Amniotic epithelial cell (primary cell): Measurements from ENCODE around the gene HPF1.
"Not testable (repeated sequence)": the region's sequence is repeated elsewhere in the genome, so short reads cannot be mapped to it uniquely, and the experiment has no call there.

ENCODE experiments used
- DNase-seq: peaks from one replicate; pipeline ENCODE4 v3.0.0-alpha.2; 2010; ENCODE audit warnings: low read depth

HPF1 gene

DNA sequence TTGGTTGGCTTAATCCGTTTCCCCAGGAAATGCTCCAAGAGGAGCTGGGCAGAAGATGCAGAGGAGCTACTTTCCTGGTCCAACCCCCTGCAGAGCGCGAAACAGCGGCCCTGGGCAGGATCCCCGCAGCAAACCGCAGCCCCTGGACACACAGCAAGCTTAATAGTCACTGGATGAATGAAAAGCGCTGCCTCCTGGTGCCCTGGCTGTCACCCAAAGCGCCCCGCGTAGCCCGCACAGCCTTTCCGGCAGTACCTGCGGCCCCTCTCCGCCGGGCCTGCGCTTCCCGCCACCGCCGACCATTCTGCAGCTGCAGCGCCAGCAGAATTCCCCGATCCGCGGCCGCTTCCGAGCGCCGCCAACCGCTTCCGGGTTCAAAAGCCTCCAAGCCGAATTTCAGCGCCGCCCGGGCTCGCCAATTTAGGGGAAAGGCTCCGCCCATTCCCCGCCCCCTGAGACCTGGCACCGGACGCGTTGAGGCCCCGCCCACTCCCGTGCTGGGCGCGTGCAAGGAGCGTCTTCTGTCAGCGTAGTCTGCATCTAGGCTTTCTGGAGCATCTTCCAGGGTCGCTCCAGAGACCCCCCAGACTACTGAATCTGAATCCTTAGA lies at the start of gene HPF1:
TSS of gene HPF1 (minus strand) at position 370 of the 610 bp plus-strand sequence. CDS start at position 303, 67 bp downstream.
- DNase-seq: peak; percentile 78

DNA sequence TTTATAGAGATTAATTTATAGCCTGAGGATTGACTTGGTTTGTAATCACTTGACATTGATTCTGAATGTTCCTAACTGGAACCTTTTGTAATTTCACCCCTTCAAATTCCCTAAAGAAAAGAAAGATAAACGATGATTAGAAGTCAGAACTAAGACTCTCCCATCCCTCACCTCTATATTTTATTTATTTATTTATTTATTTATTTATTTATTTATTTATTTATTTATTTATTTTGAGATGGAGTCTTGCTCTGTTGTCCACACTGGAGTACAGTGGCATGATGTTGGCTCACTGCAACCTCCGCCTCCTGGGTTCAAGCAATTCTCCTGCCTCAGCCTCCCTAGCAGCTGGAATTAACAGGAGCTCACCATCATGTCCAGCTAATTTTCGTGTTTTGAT lies 49.0 kb upstream of the HPF1 start:
- not testable (repeated sequence) for DNase-seq

DNA sequence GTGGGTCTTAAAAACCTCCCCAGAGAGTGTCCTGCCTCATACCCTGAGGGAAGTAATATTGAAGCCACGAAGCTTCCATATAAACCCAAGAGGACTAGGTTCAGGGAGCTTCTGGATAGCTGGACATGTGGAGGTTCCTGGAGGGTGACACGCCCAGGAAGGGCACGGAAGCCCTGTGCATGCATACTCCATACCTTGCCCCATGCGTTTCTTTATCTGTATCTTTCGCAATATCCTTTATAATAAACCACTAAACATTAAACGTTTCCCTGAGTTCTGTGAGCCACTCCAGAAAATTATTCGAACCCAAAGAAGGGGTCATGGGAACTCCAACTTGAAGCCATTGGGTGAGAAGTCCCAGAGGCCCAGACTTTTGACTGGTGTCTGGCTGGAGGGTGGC lies 45.7 kb upstream of the HPF1 start:
- no peak for DNase-seq

DNA sequence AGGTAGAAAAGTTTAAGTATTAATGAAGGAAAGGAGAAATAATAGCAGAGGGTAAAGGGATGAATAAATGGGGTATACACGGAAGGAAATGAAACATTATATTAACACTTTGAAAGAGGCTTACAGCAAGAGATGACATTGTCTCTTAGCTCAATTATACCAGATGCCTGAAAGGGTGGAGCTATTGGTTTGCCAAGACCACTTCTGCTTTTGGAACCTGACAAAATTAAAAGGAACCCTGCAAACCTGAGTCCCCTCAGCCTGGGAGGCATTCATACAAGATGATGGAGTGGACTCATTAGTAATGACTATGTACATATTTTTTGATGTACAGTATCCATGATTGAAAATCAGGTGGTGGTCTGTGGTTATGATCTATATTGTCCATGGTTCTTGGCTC lies 45.1 kb upstream of the HPF1 start:
- no peak for DNase-seq

DNA sequence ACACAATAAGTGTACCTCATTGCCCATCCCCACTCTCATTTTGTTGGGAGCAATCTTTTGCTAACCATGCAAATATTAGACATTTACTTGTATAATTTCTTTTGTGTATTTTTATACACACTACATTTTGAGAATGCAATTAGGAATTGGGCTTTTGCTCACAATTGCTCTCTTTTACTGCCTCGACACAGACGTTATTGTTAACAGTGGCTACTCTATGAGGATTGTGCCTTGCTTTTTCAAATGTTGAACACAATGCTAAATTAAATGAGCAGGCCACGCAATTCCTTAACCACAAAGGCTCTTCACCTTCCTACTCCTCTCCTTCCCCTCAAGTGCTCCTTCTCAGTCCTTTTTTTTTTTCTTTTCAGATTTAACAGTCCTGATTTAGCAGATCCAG lies 42.8 kb upstream of the HPF1 start:
- DNase-seq: no peak

DNA sequence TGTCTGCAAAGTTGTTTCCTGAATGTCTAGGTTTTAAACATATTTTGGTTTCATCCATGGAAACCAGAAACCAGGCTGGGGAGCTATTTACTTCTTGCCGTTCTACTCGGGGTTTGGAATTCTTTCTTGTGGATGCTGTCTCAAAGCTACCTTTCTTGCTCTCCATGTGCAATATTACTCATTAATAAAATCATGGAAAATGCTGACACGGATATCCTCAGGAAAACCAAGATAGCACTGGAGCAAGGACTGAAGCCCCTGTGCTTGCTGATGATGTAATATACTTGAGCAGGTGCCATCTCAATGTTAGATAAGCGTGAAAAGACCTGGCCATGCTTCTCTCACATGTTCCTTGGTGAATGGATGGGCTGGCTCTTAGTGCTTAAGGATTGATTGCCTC lies 41.5 kb upstream of the HPF1 start:
- DNase-seq: no peak

DNA sequence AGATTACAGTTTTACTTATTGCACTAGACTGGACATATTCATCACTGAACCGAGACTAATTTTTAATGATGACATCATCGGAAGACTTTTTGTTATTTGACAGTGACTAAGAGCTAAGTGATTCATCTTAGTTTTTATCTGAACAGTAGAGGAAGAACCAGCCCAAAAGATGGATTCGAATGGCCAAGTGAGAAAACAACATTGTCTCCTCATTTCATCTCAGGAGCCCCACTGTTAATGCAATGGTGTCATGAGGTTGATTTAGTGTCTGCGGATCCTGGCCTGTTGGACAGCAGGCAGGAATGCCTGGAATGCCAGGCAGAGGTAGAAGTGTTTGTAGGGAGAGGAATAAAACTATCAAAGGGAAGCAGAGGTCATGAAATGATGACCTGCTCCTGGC lies 37.8 kb upstream of the HPF1 start:
- peak; percentile 39 for DNase-seq

DNA sequence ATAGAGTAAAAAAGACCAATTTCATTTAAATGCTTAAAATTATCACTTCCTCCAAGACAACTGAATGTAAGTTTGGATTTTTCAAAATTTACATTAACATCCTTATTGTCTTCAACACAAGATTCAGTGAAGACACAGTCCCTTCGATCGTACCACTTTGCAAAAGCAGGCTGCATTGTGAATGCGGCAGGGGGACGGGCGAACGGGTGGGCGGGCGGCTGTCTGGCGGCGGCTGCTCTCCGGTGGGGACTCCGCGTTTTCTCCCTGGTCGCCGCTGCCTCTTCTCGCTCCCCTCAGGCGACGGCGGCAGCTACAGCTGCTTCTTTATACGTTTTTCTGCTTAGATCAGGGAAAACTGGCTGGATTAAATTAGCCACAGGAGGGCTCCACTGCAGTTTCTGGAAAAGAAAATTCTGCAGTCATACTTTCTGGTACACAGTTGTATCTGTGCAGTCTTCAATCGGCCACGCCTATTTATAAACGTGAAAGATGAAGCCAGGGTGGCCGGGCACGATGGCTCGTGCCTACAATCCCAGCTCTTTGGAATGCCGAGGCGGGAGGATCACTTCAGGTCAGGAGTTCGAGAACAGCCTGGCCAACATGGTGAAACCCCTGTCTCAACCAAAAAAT lies 33.9 kb upstream of the HPF1 start:
- peak; percentile 46 for DNase-seq

DNA sequence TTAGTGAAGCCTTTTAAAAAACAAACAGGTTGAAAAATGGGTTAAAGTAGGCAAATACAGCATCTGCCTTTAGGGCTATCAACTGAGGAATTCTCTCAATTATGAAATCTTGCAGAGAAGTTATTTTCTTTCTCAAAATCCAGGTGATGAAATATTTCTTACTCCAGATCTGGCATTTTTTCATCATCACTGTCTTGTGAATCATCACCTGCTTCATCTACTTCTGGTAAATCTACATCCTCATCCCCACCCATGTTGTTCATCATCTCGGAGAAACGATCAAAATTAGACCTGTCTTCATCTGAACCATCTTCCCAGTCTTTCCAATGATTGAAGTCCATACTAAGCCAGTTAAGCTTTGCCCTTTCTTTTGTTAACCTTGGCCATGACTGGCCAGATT lies 33.3 kb upstream of the HPF1 start:
- peak; percentile 46 for DNase-seq

DNA sequence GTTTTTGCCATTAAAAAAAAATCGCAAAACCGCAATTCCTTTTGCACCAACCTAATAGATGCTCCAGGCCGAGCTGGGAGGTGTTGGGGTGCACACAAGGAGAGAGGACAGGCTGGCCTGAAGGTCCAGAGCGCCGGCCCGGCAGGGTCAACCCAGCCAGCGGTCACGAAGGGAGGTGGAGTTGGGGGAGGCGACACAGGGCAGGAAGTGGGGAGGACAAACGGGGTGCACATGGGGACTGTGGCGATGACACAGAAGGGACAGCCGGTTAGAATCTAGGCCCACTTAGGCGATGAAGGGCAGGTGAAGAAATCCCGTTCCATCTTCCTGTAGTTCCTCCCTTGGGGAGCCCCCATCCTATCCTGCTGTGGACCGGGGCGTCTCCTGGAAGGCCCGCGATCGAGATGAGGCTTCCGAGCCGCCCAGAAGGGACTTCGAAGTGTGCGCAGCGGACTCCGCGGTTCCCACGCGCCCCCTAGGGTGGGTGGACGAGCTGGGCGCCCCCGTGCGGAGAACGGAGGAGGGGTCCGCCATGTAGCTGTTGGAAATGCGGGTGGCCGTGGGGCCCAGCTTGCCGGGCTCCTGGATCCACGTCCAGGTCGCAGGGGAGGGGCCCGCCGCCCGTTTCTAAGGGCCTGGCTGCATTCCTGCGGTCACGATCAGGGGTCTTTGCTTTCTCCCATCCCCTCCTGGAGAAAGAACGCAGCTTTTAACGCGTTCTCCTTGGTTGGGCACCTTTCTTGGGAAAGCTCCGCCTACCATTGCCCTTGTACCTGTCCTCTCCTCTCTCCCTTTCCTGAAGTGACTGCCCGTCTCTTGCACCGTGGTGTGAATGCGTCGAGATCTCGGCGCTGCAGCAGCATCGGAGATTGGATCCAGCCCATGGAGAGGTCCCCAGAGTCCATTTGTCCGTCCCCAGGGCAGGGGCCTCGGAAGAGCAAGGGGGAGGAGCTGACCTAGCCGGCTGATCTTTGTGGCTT lies 17.0 kb upstream of the HPF1 start:
- peak; percentile 5 for DNase-seq

DNA sequence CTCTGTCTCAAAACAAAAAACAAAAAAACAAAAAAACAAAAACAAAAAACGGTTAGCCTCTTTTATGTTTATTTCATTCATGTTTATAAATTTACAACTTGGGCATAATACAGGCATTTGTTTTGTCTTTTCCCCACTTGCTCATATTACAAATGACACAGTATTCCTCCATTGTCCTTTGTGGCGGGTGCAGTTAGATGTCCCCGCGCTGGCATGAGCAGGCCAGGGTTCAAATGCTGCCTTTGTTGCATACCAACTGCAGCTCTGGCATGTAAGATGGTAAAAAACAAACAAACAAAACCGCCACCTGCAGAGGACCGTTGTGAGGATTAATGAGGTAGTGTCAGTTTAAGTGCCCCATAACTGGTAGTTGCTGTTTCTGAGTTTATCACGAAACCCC lies 16.1 kb upstream of the HPF1 start:
- no peak for DNase-seq

DNA sequence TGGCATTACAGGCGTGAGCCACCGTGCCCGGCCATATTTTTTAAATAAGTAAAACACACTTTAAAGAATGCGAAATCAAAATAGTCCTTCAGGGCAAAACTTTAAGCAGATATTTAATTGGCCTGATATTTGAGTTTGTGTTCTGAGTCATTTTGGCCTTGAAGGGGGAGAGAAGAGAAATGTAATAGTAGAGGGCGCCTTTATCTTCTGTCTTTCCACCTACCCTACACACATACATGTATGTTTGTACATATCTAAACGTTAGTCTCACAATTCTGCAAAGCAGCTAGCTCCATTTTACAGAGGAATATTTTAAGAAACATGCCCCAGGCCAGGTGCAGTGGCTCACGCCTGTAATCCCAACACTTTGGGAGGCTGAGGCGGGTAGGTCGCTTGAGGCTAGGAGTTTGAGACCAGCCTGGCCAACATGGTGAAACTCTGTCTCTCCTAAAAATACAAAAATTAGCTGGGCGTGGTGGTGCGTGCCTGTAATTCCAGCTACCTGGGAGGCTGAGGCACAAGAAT lies 13.9 kb upstream of the HPF1 start:
- not testable (repeated sequence) for DNase-seq

DNA sequence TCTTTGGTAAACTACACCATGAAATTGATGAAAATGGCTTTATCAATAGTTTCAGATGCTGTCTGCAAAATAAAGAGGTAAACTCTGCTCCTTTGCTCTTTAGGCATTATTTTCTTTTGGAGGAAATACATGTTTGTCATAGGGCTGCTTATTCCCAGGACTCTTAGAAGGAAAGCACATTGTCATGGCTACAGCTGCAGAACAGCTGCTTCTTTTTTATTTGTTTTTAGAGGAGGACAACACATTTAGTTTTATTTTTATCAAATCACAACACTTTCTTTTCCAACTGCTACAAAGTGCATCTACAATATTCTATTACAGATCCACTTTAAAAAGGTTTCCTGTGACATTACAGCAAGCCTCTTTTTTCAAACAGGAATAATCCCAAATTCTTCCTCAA lies 12.7 kb upstream of the HPF1 start:
- DNase-seq: no peak

DNA sequence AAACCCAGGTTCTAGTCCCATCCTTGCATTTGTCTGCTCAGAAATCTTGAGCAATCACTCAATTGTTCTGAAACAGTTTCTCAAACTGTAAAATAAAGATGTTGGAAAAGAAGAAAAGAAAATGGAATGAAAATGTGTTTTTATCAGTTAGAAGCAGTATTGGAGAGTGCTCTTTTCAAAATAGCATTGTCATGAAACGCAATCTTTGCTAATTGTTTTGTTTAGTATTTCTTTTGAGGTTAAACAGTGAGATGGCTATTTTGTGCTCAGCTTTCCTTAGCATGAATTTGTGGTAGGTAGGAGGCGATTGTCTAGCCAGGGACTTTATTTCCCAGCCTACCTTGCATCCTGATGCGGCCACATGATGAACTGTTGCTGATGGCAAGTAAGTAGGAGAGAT lies 10.6 kb upstream of the HPF1 start:
- no peak for DNase-seq

DNA sequence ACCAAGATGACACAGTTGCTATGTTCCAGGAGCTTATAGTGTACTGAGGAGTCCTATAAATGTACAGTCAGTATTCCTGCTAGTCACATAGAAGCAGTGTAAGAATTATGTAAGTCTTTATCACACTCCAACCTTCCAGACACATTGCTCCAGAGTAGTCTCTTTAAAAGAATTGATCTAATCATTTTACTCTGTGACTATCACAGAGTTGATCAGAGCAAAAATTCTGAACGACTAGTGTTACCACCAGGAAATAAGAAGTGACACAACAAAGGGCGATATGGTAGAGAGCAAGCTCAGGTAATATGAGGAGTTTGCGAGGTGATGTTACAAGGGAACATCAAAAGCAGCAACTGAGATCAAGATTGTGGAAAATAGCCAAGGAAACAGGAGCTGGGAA lies 9.0 kb upstream of the HPF1 start:
- no peak for DNase-seq

DNA sequence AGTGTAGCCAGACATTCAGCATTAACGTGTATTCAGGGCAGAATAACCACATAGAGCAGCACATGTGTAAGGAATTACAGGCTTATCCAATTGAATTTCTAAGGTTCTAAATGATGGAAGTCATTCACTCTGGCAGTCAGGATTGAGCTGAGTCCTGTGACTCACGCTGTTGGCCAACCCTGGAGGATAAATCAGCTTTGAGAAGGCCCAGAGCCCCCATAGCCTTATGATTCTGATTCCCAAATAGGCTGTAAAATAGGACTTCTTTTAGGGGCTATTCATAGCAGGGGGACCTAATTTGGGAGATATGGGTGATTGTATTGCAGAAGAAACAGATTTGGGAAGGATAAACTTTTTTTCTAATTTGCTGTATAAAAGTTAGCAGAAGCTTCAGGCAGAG lies 8.1 kb upstream of the HPF1 start:
- peak; percentile 48 for DNase-seq

DNA sequence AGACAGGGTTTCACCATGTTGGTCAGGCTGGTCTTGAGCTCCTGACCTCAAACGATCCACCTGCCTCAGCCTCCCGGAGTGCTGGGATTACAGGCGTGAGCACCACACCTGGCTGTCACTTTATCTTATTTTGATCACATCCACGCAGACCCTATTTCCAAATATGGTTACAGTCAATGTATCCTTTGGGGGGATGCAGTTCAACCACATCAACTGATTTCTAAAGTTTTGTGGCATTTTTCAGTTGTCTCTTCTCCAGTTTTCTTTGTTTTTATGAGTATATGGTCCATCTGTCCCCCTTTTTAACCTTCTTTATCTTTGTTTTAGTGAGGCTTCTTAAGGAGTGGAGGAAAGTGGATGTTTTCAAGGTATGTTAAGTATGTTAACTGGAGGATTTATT lies 4.1 kb upstream of the HPF1 start:
- DNase-seq: no peak

DNA sequence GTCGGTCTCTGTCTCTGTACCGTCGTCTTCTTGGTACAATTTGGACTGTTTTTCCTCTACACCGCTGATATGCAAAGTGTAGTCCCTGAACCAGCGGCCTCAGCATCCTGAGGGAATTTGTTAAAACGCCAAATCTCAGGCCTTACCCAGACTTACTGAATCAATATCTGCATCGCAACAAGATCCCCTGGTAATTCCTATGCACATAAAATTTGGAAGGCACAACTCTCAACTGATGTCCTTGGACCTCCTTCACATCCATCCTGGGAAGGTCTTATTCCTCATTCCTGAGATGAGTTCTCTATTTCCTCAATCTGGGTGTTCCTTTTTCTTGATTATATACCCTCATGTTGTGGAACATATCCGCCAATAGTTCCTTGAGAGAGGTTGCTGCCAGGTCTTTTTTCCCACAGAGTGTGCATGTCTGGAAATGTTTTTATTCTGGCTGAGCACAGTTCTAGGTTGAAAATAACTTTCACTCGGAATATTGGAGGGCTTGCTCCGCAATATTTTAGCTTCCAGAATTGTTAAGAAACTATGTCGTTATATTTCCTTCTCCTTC lies 738 bp upstream of the HPF1 start:
- no peak for DNase-seq

DNA sequence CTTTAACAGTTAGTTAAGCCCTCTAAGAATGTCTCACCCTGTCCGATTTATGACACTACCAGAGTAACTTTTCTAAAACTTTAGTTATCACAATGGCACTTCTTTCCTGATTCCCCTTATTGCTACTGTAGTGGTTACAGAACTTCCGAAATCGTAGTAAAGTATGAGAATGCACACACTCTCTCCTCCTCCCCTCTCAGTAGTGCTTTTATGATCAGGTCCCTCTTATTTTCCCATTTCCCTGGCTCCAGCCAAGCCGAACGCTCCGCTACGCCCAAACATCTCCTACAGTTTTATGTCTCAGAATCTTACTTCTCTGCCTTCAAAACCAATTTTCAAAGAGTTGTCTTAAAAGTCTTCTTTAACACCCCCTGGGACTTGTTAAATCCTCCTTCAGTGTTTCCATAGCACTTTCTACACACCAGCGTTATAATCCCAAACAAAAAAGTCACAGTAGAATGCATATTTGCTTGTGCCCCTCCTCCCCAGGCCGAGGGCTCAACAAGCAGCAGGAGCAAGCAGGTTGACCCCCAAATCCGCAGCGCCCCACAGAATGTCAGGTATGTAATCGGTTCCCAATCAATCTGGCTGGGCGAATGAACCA lies 671 bp downstream of the HPF1 start:
- DNase-seq: no peak

DNA sequence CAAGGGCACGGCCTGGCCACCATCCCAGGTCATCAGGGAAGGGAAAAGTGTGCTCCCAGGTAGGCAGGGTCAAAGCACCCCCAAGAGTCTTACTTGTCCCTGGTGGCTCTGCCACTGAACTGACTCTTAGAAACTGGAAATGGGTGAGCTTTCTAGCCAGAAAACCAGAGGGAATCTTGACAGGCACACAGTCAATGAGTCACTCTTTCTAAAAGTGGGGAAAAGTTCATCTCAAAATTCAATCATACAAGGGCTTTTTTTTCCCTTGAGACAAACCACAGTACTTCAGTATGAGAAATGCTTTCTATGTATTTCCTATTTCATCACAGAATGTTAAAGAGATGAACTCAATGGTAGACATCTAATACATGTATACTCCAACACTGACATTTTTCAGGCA lies 12.5 kb downstream of the HPF1 start:
- peak; percentile 71 for DNase-seq

DNA sequence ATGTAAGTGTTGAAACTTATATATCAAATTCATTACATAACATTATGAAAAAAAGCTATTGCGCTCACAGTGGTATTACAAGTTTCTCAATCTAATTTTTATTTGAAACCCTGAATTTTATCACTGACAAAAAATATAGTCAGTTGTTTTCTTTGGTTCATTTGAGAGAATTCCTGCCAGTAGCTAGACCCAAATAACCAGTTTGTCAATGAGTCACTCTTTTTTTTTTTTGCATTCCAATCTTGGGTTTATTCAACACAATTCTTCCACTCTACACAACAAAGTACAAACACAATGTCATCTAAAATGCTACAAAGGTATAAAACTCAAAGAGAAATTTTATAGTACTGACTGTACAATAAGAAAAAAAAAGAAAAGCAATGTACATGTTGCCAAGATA lies 13.1 kb downstream of the HPF1 start:
- DNase-seq: no peak

DNA sequence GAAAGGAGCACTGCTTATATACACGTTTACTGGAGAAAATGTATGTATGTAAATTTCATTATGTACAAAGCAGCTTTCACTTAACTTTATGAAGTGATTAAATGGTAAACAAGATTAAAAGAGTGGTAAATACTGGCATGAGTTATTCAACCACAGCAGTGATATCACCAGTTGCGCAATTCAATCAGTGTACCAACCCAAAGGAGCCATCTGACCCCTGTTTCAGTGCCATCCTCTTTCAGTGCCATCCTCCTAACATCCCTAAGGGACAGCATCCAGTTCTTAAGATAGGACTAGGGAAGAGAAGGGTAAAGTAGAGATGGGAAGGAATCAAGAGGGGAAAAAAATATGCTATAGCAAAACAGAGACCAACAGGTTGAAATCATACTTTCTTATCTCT lies 16.2 kb downstream of the HPF1 start:
- peak; percentile 63 for DNase-seq
